Stomach (tissue), 4 donors: ENCODE data around the gene FCAR.
"Not testable (repeated sequence)": the region's sequence is repeated elsewhere in the genome, so short reads cannot be mapped to it uniquely, and the experiment has no call there.

Experiments
- POLR2A ChIP-seq, 4 donors: fragments of 450-650 bp; IDR thresholded peaks; one replicate each; pipeline ENCODE4 v1.6.1; 2016; ENCODE audit warnings: antibody characterized with exemption in 4 of 4, control low read depth in 2 of 4, mild to moderate bottlenecking in 1 of 4, moderate library complexity in 1 of 4
- POLR2AphosphoS5 ChIP-seq, 3 donors: sonication (generic); formaldehyde crosslinking; IDR thresholded peaks; one replicate each; pipeline ENCODE4 v1.6.1; 2016; ENCODE audit warnings: antibody characterized with exemption in 3 of 3
- TF ChIP-seq, protein P1 (sequence below), 7 experiments: fragments of 450-650 bp in 4 of 7; fragments of 200-600 bp in 3 of 7; sonication (generic) in 3 of 7; IDR thresholded peaks; one replicate each; pipeline ENCODE4 v1.5.1; 2016 to 2019; ENCODE audit warnings: antibody characterized with exemption in 7 of 7, control low read depth in 2 of 7, mild to moderate bottlenecking in 1 of 7

DNA sequence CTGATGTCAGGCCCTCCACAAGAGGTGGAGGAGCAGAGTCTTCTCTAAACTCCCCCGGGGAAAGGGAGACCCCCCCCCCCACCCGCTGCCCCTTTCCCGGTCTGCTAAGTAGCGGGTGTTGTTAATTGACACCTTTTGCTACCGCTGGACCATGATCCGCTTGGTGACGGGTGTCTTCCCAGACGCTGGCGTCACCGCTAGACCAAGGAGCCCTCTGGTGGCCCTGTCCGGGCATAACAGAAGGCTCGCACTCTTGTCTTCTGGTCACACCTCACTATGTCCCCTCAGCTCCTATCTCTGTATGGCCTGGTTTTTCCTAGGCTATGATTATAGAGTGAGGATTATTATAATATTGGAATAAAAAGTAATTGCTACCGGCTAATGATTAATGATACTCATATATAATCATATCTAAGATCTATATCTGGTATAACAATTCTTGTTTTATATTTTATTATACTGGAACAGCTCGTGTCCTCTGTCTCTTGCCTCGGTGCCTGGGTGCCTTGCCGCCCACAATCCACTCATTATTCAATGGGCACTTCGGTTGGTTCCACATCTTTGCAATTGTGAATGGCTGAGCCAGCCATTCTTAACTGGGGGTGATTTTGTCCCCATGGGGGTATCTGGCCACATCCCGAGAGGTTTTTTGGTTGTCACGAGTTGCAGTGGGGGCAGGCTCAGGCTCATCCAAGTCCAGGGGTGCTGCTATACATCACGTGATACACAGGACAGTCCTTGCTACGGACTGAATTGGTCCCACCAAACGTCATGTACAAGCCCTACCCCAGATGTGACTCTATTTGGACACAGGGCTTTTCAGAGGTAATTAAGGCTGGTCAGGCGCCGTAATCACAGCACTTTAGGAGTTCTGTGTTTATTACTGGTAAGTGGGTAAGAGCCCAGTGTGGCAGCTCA is 45.9 kb downstream of the FCAR start:
- TF ChIP-seq, protein P1, sequence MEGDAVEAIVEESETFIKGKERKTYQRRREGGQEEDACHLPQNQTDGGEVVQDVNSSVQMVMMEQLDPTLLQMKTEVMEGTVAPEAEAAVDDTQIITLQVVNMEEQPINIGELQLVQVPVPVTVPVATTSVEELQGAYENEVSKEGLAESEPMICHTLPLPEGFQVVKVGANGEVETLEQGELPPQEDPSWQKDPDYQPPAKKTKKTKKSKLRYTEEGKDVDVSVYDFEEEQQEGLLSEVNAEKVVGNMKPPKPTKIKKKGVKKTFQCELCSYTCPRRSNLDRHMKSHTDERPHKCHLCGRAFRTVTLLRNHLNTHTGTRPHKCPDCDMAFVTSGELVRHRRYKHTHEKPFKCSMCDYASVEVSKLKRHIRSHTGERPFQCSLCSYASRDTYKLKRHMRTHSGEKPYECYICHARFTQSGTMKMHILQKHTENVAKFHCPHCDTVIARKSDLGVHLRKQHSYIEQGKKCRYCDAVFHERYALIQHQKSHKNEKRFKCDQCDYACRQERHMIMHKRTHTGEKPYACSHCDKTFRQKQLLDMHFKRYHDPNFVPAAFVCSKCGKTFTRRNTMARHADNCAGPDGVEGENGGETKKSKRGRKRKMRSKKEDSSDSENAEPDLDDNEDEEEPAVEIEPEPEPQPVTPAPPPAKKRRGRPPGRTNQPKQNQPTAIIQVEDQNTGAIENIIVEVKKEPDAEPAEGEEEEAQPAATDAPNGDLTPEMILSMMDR (IDR thresholded peaks at IDR 0.05) = peak in 1 of 7 experiments; percentile 10
- TF ChIP-seq POLR2A, POLR2AphosphoS5 (IDR thresholded peaks at IDR 0.05): not testable (repeated sequence)
